GM10248 (cell line): ENCODE measurements around the gene ZNF622.

Source experiments
- CTCF ChIA-PET: fragments of 300-600 bp; sonication (Branson Sonifier 250); formaldehyde crosslinking; extraction: SDS; loops from one replicate; lab custom pipeline; 2021; ENCODE audit warnings: antibody characterized with exemption; lab: Yijun Ruan, JAX
- POLR2A ChIA-PET: fragments of 350-650 bp; sonication (Branson Sonifier 250); formaldehyde crosslinking; extraction: SDS; loops from one replicate; lab custom pipeline; 2020; ENCODE audit warnings: antibody characterized with exemption; lab: Yijun Ruan, JAX
- DNase-seq: peaks from one replicate; pipeline ENCODE4 v3.0.0; 2012; ENCODE audit errors: extremely low spot score
- TF ChIP-seq, protein P1 (sequence below): IDR thresholded peaks from 2 replicates; pipeline ENCODE4 v1.5.1; 2012; ENCODE audit warnings: mild to moderate bottlenecking, low read depth; ENCODE audit errors: extremely low read depth, missing control alignments, control extremely low read depth

Gene ZNF622

DNA sequence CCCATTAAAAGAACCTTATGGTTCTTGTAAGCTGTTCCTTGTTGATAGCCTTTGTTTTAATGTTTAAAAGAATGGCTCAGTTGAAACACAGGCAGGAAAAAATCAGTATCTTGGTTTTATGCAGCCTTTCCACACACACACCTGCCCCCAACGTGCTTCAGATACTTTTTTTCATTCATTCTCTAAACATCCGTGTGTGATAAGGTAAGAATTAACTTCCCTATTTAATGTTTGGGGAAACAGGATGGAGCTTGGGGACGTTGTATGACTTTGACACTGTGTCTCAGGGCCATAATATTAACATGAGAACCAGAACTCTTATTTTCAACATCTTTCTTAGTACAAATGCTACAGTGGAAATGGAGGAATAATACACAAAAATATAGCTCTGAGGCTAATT is 5.8 kb upstream of the ZNF622 start:
- CTCF ChIA-PET: interaction anchor here (1.1 to 7.0 kb wide), 7 partner anchors 12 to 82 kb away, joined by 3 to 71 read pairs (median 7); no protein-coding TSS in a partner anchor
- POLR2A ChIA-PET: no interaction called here

DNA sequence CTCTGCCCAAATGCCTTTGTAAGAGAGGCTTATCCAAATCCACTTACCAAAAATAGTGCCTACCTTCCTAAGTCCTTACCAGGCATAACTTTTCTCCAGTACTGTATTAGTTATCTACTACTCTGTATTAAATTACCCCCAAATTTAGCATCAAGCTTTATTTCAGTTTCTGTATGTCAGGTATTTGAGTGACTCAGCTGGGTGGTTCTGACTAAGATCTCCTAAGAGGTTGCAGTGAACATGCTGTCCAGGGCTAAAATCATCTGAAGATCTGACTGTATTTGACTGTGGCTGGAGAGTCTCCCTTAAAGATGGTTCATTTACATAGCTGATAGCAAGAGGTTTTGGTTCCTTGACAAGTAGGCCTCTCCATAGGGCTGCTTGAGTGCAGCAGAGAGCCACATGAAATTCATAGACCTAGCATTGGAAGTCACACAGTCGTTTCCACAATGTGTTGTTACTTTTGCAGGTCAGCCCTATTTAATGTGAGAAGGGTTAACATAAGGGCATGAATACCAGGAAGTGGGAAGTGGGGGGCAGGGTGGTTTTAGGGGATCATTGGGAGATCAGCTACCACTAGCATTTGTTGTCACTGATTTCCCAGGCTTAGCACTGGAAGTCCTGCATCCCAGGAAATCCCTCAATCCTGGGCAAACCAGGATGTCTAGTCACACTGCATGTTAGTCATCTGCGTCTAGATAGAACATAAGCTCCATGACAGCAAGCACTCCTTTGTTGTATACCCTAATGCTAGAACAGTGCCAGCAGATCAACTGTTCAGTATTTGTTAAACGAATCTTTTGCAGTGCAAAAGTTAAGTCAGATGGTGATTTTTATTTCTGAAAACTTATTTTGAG is 2.0 kb upstream of the ZNF622 start:
- DNase-seq: peak; percentile 48
- ChIA-PET CTCF (interaction anchor here (0.7 to 7.0 kb wide), 13 partner anchors 9 to 307 kb away, joined by 3 to 71 read pairs (median 3); no protein-coding TSS in a partner anchor), POLR2A (no interaction called here)
- TF ChIP-seq, protein P1, sequence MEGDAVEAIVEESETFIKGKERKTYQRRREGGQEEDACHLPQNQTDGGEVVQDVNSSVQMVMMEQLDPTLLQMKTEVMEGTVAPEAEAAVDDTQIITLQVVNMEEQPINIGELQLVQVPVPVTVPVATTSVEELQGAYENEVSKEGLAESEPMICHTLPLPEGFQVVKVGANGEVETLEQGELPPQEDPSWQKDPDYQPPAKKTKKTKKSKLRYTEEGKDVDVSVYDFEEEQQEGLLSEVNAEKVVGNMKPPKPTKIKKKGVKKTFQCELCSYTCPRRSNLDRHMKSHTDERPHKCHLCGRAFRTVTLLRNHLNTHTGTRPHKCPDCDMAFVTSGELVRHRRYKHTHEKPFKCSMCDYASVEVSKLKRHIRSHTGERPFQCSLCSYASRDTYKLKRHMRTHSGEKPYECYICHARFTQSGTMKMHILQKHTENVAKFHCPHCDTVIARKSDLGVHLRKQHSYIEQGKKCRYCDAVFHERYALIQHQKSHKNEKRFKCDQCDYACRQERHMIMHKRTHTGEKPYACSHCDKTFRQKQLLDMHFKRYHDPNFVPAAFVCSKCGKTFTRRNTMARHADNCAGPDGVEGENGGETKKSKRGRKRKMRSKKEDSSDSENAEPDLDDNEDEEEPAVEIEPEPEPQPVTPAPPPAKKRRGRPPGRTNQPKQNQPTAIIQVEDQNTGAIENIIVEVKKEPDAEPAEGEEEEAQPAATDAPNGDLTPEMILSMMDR: no peak

More for the DNA sequence above, 5.8 kb upstream of the ZNF622 start:
- TF ChIP-seq, protein P1: no peak
- DNase-seq: no peak

GRCh38 chr5:16464664-16465543 is 696 bp downstream of the ZNF622 start:
- TF ChIP-seq, protein P1: no peak
- POLR2A ChIA-PET: no interaction called here
- CTCF ChIA-PET: interaction anchor here (1.4 to 1.9 kb wide), 4 partner anchors 9 to 19 kb away, joined by 4 to 10 read pairs (median 6); no protein-coding TSS in a partner anchor
- no peak for DNase-seq

DNA sequence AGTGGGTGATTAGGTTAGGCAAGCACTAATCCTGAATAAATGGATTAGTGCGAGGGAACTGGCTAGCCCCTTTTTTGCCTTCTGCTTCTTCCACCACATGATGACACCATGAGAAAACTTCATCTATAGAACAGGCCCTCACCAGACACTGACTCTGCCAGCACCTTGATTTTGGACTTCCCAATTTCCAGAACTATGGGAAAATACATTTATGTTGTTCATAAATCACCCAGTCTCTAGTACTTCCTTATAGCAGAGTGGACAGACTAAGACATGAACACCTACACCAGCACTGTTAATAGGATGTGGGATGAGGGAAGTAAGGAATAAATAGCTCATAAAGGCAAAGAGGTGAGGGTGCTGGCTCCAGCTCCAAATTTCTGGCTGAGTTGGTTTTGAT is 1.4 kb downstream of the ZNF622 start:
- CTCF ChIA-PET: interaction anchor here (1.4 to 1.9 kb wide), 4 partner anchors 9 to 20 kb away, joined by 4 to 10 read pairs (median 6); no protein-coding TSS in a partner anchor
- POLR2A ChIA-PET: no interaction called here
- TF ChIP-seq, protein P1: no peak
- no peak for DNase-seq

GRCh38 chr5:16461782-16462181 is 3.8 kb downstream of the ZNF622 start:
- ChIA-PET CTCF (interaction anchor here (1.2 to 1.5 kb wide), 2 partner anchors 9 to 10 kb away, joined by 3 read pairs; no protein-coding TSS in a partner anchor), POLR2A (no interaction called here)
- DNase-seq: no peak
- TF ChIP-seq, protein P1: no peak

DNA sequence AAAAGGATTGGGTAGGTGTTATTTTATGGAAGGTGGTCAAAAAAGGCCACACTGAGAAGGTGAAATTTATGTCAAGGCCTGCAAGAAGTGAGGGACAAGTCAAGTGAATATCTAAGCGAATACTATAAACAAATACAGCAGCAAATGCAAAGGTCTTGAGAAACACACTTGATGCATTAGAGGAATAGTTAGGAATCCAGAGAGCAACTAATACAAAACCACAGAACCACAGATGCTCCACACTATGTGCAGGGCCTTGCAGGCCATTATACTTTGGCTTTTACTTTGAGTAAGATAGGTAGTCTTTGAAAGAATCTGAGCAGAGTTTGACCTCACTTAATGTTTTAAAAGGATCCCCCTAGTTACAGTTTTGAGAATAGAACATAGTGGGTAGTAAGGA is 4.6 kb downstream of the ZNF622 start:
- TF ChIP-seq, protein P1: no peak
- DNase-seq: no peak
- POLR2A ChIA-PET: no interaction called here
- CTCF ChIA-PET: no interaction called here
